Liver (tissue), 9 donors: ENCODE measurements around the gene ING3. TPM values are rescaled to one million over a fixed set of nuclear protein-coding genes. Genes with fewer than 3 reads are reported as not detected.
"Not testable (repeated sequence)": the region's sequence is repeated elsewhere in the genome, so short reads cannot be mapped to it uniquely, and the experiment has no call there.

Experiments
- DNase-seq: peaks from one replicate; pipeline ENCODE4 v3.0.0-alpha.2; 2017; ENCODE audit warnings: low spot score
- H3K27ac ChIP-seq, 2 donors: one replicate each; pipeline ENCODE4 v1.7.0; 2013; ENCODE audit warnings: inconsistent platforms in 2 of 2, low read length in 2 of 2, control low read depth in 1 of 2, low read depth in 1 of 2, mild to moderate bottlenecking in 1 of 2
- H3K27me3 ChIP-seq, 4 donors: one replicate each; pipeline versions ENCODE4 v1.6.1 to v1.7.0; 2013; ENCODE audit warnings: low read length in 3 of 4, inconsistent platforms in 1 of 4, mild to moderate bottlenecking in 1 of 4, moderate library complexity in 1 of 4; ENCODE audit not compliant: control insufficient read depth in 4 of 4, insufficient read depth in 4 of 4
- H3K36me3 ChIP-seq, 4 donors: one replicate each; pipeline versions ENCODE4 v1.6.1 to v1.7.0; 2013; ENCODE audit warnings: low read length in 3 of 4, mild to moderate bottlenecking in 3 of 4, low read depth in 1 of 4, moderate library complexity in 1 of 4; ENCODE audit not compliant: control insufficient read depth in 4 of 4, insufficient read depth in 3 of 4
- H3K4me1 ChIP-seq, 4 donors: one replicate each; pipeline versions ENCODE4 v1.6.1 to v1.7.0; 2013; ENCODE audit warnings: low read length in 3 of 4, mild to moderate bottlenecking in 3 of 4, moderate library complexity in 1 of 4; ENCODE audit not compliant: control insufficient read depth in 4 of 4, insufficient read depth in 4 of 4
- H3K4me3 ChIP-seq, 3 donors: one replicate each; pipeline versions ENCODE4 v1.6.1 to v1.7.0; 2013; ENCODE audit warnings: low read length in 3 of 3, control low read depth in 1 of 3, low read depth in 1 of 3, mild to moderate bottlenecking in 1 of 3
- H3K9ac ChIP-seq, 2 donors: one replicate each; pipeline ENCODE4 v1.7.0; 2013; ENCODE audit warnings: low read length in 2 of 2, mild to moderate bottlenecking in 2 of 2, moderate library complexity in 2 of 2, control low read depth in 1 of 2, low read depth in 1 of 2
- H3K9me3 ChIP-seq, 4 donors: one replicate each; pipeline versions ENCODE4 v1.6.1 to v1.7.0; 2013; ENCODE audit warnings: low read length in 3 of 4; ENCODE audit not compliant: control insufficient read depth in 4 of 4
- ATF3 ChIP-seq: IDR thresholded peaks from 2 replicates; pipeline ENCODE4 v1.6.1; 2016; ENCODE audit warnings: antibody characterized with exemption
- CTCF ChIP-seq: fragments of 150-350 bp; IDR thresholded peaks from 2 replicates; pipeline ENCODE4 v1.5.1; 2017; ENCODE audit warnings: improper control_type of control experiment, low read depth, low read length; ENCODE audit not compliant: missing input control
- EGR1 ChIP-seq, 2 donors: IDR thresholded peaks; 2 replicates each; pipeline ENCODE4 v1.6.1; 2016 to 2018; ENCODE audit warnings: antibody characterized with exemption in 2 of 2, low read depth in 2 of 2
- FOXA1 ChIP-seq: IDR thresholded peaks from 2 replicates; pipeline ENCODE4 v1.6.1; 2016; ENCODE audit warnings: antibody characterized with exemption
- FOXA2 ChIP-seq: IDR thresholded peaks from 2 replicates; pipeline ENCODE4 v1.6.1; 2016; ENCODE audit warnings: antibody characterized with exemption
- GABPA ChIP-seq, 2 donors: IDR thresholded peaks in 1 of 2; conservative IDR thresholded peaks in 1 of 2; 2 replicates each; pipeline ENCODE4 v1.6.1; 2016; ENCODE audit warnings: antibody characterized with exemption in 2 of 2, mild to moderate bottlenecking in 1 of 2, moderate library complexity in 1 of 2
- HNF4A ChIP-seq, 2 donors: conservative IDR thresholded peaks; 2 replicates each; pipeline ENCODE4 v1.6.1; 2016; ENCODE audit warnings: antibody characterized with exemption in 2 of 2, mild to moderate bottlenecking in 2 of 2
- HNF4G ChIP-seq: IDR thresholded peaks from 2 replicates; pipeline ENCODE4 v1.6.1; 2016; ENCODE audit warnings: antibody characterized with exemption
- JUND ChIP-seq, 2 donors: IDR thresholded peaks; 2 replicates each; pipeline ENCODE4 v1.6.1; 2016; ENCODE audit warnings: antibody characterized with exemption in 2 of 2
- MAX ChIP-seq: IDR thresholded peaks from 2 replicates; pipeline ENCODE4 v1.6.1; 2016; ENCODE audit warnings: antibody characterized with exemption
- NR2F2 ChIP-seq: IDR thresholded peaks from 2 replicates; pipeline ENCODE4 v1.6.1; 2016; ENCODE audit warnings: antibody characterized with exemption
- RAD21 ChIP-seq, 2 donors: IDR thresholded peaks; 2 replicates each; pipeline ENCODE4 v1.6.1; 2016; ENCODE audit warnings: antibody characterized with exemption in 2 of 2, mild to moderate bottlenecking in 2 of 2
- REST ChIP-seq: IDR thresholded peaks from 2 replicates; pipeline ENCODE4 v1.6.1; 2016; ENCODE audit warnings: antibody characterized with exemption, mild to moderate bottlenecking
- RXRA ChIP-seq, 2 donors: IDR thresholded peaks; 2 replicates each; pipeline ENCODE4 v1.6.1; 2017 to 2018; ENCODE audit warnings: antibody characterized with exemption in 2 of 2, mild to moderate bottlenecking in 1 of 2
- SP1 ChIP-seq: IDR thresholded peaks from 2 replicates; pipeline ENCODE4 v1.6.1; 2018; ENCODE audit warnings: antibody characterized with exemption, mild to moderate bottlenecking
- TAF1 ChIP-seq: conservative IDR thresholded peaks from 2 replicates; pipeline ENCODE4 v1.6.1; 2016; ENCODE audit warnings: antibody characterized with exemption, mild to moderate bottlenecking
- YY1 ChIP-seq: IDR thresholded peaks from 2 replicates; pipeline ENCODE4 v1.6.1; 2016; ENCODE audit warnings: antibody characterized with exemption, mild to moderate bottlenecking
- ZBTB33 ChIP-seq: IDR thresholded peaks from 2 replicates; pipeline ENCODE4 v1.6.1; 2016; ENCODE audit warnings: antibody characterized with exemption
- WGBS: extraction: QIAGEN DNeasy Blood & Tissue Kit; methylation state at CpG from one replicate; pipeline ENCODE4 v1.1.7; 2013; 5-methylcytosine and 5-hydroxymethylcytosine counted together
- polyA plus RNA-seq, 2 donors: library from polyadenylated mRNA; stranded (reverse) in 1 of 2; unstranded in 1 of 2; fragments of 200-250 nt in 1 of 2; fragments of >200 nt in 1 of 2; fragmentation: Nextera tagmentation in 1 of 2; extraction: Ambion mirVana in 1 of 2; gene quantifications; one replicate each; pipeline versions ENCODE4 v1.2.1 to v1.2.3, GENCODE V29; 2013 to 2015
- total RNA-seq, 2 donors: library from RNA; depleted of rRNA; stranded (reverse); fragments of >200 nt; gene quantifications; one replicate each; pipeline ENCODE4 v1.2.3, GENCODE V29; 2014
- donor health status: healthy.
- donor health status: healthy.
- donor health status: healthy.
- donor health status: healthy.
- donor health status: healthy.

The ING3 gene
- total and polyA plus RNA-seq, 4 donors: 3.8 to 14.0 (median 10.9) TPM

- TF ChIP-seq FOXA2 (peak; percentile 67), RXRA (IDR thresholded peaks at IDR 0.05) (peak; percentile 93 to 95), HNF4G (peak; percentile 90), SP1 (peak; percentile 94), EGR1 (IDR thresholded peaks at IDR 0.05; ENCODE audit: low read depth in 2 of 2) (peak in 1 of 2 donors; percentile 71), TAF1 (no peak), JUND (IDR thresholded peaks at IDR 0.05) (peak; percentile 74 to 83), RAD21 (IDR thresholded peaks at IDR 0.05) (peak; percentile 62 to 68), CTCF (no peak), MAX (peak; percentile 84), REST (peak; percentile 88), ATF3 (peak; percentile 53), HNF4A (conservative IDR thresholded peaks at IDR 0.05) (peak; percentile 96 to 98), ZBTB33 (peak; percentile 85), NR2F2 (peak; percentile 73), GABPA (IDR thresholded peaks at IDR 0.05 in 1 of 2, conservative IDR thresholded peaks at IDR 0.05 in 1 of 2) (peak in 1 of 2 donors; percentile 79), YY1 (peak; percentile 96), FOXA1 (peak; percentile 79)
- WGBS: 50% methylated on average over 5 of the region's 5 CpGs
- peak overlapping the region; percentile 57 to 60 for H3K27ac ChIP-seq
Measured at GRCh38 chr7:121003986-121004685, 53.6 kb downstream of the ING3 start.

GRCh38 chr7:121005058-121005457 lies 54.5 kb downstream of the ING3 start:
- not testable (repeated sequence) for H3K36me3 ChIP-seq, H3K9ac ChIP-seq, H3K27ac ChIP-seq, H3K27me3 ChIP-seq, H3K9me3 ChIP-seq, DNase-seq, H3K4me3 ChIP-seq
- H3K4me1 ChIP-seq: peaks cover 0 to 33% (median 25%) of the 10 kb centered on the region in 4 donors
- WGBS: 94% methylated on average over 4 of the region's 4 CpGs

More at GRCh38 chr7:121003986-121004685, 53.6 kb downstream of the ING3 start:
- DNase-seq: no peak
- no peak overlapping the region for H3K4me3 ChIP-seq
- H3K9ac ChIP-seq: no peak overlapping the region
- H3K36me3 ChIP-seq: no peaks in the 10 kb centered on the region
- H3K9me3 ChIP-seq: no peaks in the 10 kb centered on the region
- no peaks in the 10 kb centered on the region for H3K27me3 ChIP-seq
- peaks cover 0 to 40% (median 29%) of the 10 kb centered on the region in 4 donors for H3K4me1 ChIP-seq
